HEK293T (cell line): ENCODE data around the gene CREG1.
"Not testable (repeated sequence)": the region's sequence is repeated elsewhere in the genome, so short reads cannot be mapped to it uniquely, and the experiment has no call there.

Experiments
- CTCF ChIA-PET: fragments of 350-600 bp; formaldehyde crosslinking; extraction: SDS; loops from one replicate; lab custom pipeline; 2021; ENCODE audit warnings: antibody characterized with exemption, inconsistent platforms; lab: Yijun Ruan, JAX
- POLR2A ChIA-PET: fragments of 350-600 bp; formaldehyde crosslinking; extraction: SDS; loops from one replicate; lab custom pipeline; 2020; ENCODE audit warnings: antibody characterized with exemption, inconsistent platforms; lab: Yijun Ruan, JAX
- DNase-seq: peaks from one replicate; pipeline ENCODE4 v3.0.0; 2012; ENCODE audit warnings: mixed read lengths; ENCODE audit errors: extremely low spot score
- ARNT ChIP-seq: fragments of 450-650 bp; IDR thresholded peaks from 2 replicates; pipeline ENCODE4 v1.6.1; 2017; ENCODE audit warnings: mild to moderate bottlenecking
- BHLHE40 ChIP-seq: fragments of 450-650 bp; IDR thresholded peaks from 2 replicates; pipeline ENCODE4 v1.6.1; 2016; ENCODE audit warnings: mild to moderate bottlenecking, moderate library complexity, borderline replicate concordance
- CTBP1 ChIP-seq: fragments of 450-650 bp; IDR thresholded peaks from 2 replicates; pipeline ENCODE4 v1.6.1; 2016; ENCODE audit warnings: borderline replicate concordance
- ELF4 ChIP-seq: fragments of 450-650 bp; IDR thresholded peaks from 2 replicates; pipeline ENCODE4 v1.6.1; 2017; ENCODE audit warnings: antibody characterized with exemption
- FOXA1 ChIP-seq: fragments of 450-650 bp; IDR thresholded peaks from 2 replicates; pipeline ENCODE4 v1.6.1; 2016; ENCODE audit warnings: mild to moderate bottlenecking
- FOXK2 ChIP-seq: fragments of 450-650 bp; IDR thresholded peaks from 2 replicates; pipeline ENCODE4 v1.6.1; 2016; ENCODE audit warnings: mild to moderate bottlenecking
- FOXM1 ChIP-seq: fragments of 450-650 bp; IDR thresholded peaks from 2 replicates; pipeline ENCODE4 v1.6.1; 2017; ENCODE audit warnings: mild to moderate bottlenecking, borderline replicate concordance
- HDGF ChIP-seq: fragments of 450-650 bp; IDR thresholded peaks from 2 replicates; pipeline ENCODE4 v1.6.1; 2017; ENCODE audit warnings: antibody characterized with exemption, borderline replicate concordance
- L3MBTL2 ChIP-seq: fragments of 450-650 bp; conservative IDR thresholded peaks from 2 replicates; pipeline ENCODE4 v1.6.1; 2016; ENCODE audit warnings: mild to moderate bottlenecking
- LEF1 ChIP-seq: fragments of 450-650 bp; IDR thresholded peaks from 2 replicates; pipeline ENCODE4 v1.6.1; 2017; ENCODE audit warnings: mild to moderate bottlenecking, borderline replicate concordance
- NFRKB ChIP-seq: fragments of 450-650 bp; IDR thresholded peaks from 2 replicates; pipeline ENCODE4 v1.6.1; 2016; ENCODE audit warnings: mild to moderate bottlenecking, moderate library complexity
- PKNOX1 ChIP-seq: fragments of 450-650 bp; IDR thresholded peaks from 2 replicates; pipeline ENCODE4 v1.6.1; 2016
- SP1 ChIP-seq: fragments of 450-650 bp; IDR thresholded peaks from 2 replicates; pipeline ENCODE4 v1.6.1; 2017
- SUZ12 ChIP-seq: fragments of 450-650 bp; IDR thresholded peaks from 2 replicates; pipeline ENCODE4 v1.6.1; 2016; ENCODE audit warnings: mild to moderate bottlenecking
- TARDBP ChIP-seq: fragments of 450-650 bp; IDR thresholded peaks from 2 replicates; pipeline ENCODE4 v1.6.1; 2016
- ZNF384 ChIP-seq: fragments of 450-650 bp; IDR thresholded peaks from 2 replicates; pipeline ENCODE4 v1.6.1; 2016

CREG1 gene

GRCh38 chr1:167573035-167573434, 19.5 kb upstream of the CREG1 start:
- DNase-seq, result no peak
- CTCF ChIA-PET, result no interaction called here
- TF ChIP-seq L3MBTL2, result no peak
- TF ChIP-seq FOXK2, result no peak
- TF ChIP-seq PKNOX1, result no peak
- TF ChIP-seq CTBP1, result no peak
- TF ChIP-seq ELF4, result no peak
- no peak for TF ChIP-seq LEF1
- TF ChIP-seq FOXM1, result no peak
- TF ChIP-seq ARNT, result no peak
- no peak for TF ChIP-seq FOXA1
- POLR2A ChIA-PET, result no interaction called here

DNA sequence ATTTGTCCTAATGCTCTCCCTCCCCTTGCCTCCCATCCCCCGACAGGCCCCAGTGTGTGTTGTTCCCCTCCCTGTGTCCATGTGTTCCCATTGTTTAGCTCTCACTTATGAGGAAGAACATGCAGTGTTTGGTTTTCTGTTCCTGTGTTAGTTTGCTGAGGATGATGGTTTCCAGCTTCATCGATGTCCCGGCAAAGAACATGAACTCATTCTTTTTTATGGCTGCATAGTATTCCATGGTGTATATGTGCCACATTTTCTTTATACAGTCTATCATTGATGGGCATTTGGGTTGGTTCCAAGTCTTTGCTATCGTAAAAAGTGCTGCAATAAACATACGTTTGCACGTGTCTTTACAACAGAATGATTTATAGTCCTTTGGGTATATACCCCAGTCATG, 17.1 kb upstream of the CREG1 start:
- CTCF ChIA-PET, POLR2A ChIA-PET, DNase-seq: not testable (repeated sequence)
- TF ChIP-seq PKNOX1, result 0 out of 2 replicates have a peak, but pooled peaks have one; percentile 19

DNA sequence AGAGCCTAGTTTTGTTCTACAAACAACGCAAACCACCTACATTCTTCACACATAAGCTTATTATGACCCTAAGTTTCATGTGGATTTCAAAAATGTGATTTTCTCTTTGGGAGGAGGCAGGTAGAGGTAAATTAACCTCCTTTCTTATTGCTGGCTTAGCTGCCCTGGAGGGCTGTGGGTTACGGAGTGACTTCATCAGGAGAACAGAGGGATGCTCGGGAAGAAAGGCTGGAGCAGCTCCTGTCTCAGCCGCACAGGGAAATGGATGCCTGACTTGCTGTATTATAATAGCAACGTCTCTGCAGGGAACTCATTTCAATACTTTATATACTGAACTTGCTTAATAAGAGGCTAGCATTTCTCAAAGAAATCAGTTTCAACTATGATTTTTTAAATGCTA, 14.1 kb upstream of the CREG1 start:
- ChIA-PET POLR2A (no interaction called here), CTCF (no interaction called here)
- no peak for DNase-seq
- TF ChIP-seq HDGF, result no peak
- no peak for TF ChIP-seq NFRKB
- no peak for TF ChIP-seq SUZ12
- TF ChIP-seq BHLHE40, result no peak
- TF ChIP-seq L3MBTL2, result no peak
- TF ChIP-seq PKNOX1, result no peak
- no peak for TF ChIP-seq LEF1
- no peak for TF ChIP-seq SP1
- no peak for TF ChIP-seq TARDBP
- no peak for TF ChIP-seq ARNT
- no peak for TF ChIP-seq FOXM1
- no peak for TF ChIP-seq CTBP1
- TF ChIP-seq ELF4, result no peak
- TF ChIP-seq ZNF384, result no peak
- no peak for TF ChIP-seq FOXK2
- no peak for TF ChIP-seq FOXA1

DNA sequence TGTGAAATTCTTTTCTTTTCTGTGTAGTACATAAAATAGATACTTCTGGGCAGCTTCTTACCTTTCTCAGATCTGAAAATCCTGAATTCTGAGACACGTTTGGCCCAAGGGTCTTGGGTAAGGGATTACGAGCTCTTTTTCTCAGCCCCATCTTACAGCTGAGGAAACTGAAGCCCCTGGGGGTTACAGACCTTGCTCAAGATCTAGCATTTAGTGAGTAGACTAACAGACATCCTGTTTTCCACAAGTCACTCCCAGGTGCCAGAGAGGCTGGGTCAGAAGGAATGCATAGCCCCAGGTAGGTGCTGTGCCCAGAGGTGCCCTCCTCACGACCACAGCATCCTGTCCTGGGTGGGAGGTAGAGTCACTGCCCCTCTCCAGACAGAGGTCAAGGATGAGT, 13.2 kb upstream of the CREG1 start:
- no peak for DNase-seq
- TF ChIP-seq SUZ12, result no peak
- TF ChIP-seq CTBP1, result no peak
- TF ChIP-seq L3MBTL2, result no peak
- POLR2A ChIA-PET, result no interaction called here
- CTCF ChIA-PET, result no interaction called here

GRCh38 chr1:167565922-167566321, 12.4 kb upstream of the CREG1 start:
- ChIA-PET CTCF (interaction anchor here (0.7 kb wide), 1 partner anchor 31 kb away, joined by 3 read pairs; no protein-coding TSS in a partner anchor), POLR2A (interaction anchor here (1.1 to 1.2 kb wide), 2 partner anchors 10 to 12 kb away, joined by 3 to 4 read pairs; partner anchors contain the start of gene CREG1)
- TF ChIP-seq HDGF, result no peak
- DNase-seq, result no peak

DNA sequence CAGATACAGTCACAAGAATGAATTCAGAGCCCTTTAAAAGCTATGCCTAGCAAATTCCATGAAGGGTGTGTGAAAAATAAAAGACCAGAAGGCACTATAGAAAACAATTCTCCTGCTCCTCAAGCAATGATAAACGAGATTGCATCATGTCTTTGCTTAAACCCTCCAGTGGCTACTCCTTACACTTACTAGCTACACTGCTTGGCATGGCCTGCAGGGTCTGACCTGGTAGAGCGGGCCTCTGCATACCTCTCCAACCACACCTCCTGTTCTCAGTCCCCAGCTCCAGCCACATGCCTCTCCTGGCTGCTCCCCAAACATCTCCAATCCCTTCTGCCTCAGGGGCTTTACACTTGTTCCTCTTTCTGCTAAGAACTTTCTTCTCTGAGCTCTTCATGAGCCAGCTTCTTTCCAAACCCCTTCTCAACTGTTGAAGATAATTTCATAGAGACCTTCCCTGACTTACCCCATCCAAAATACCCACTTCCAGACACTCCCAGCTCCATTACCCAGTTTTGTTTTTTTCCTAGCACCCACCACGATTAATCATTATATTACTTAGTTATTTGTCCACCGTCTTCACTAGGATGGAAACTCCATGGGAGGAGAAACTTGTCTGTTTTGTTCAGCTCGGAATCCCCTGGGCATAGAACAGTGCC, 11.2 kb upstream of the CREG1 start:
- no peak for DNase-seq
- no peak for TF ChIP-seq CTBP1
- no peak for TF ChIP-seq NFRKB
- no peak for TF ChIP-seq BHLHE40
- no peak for TF ChIP-seq FOXA1
- no peak for TF ChIP-seq FOXM1
- no peak for TF ChIP-seq HDGF
- TF ChIP-seq ARNT, result no peak
- no peak for TF ChIP-seq FOXK2
- CTCF ChIA-PET, result interaction anchor here (0.6 to 2.0 kb wide), 3 partner anchors 11 to 15 kb away, joined by 3 to 7 read pairs (median 4); partner anchors contain the start of gene CREG1
- POLR2A ChIA-PET, result interaction anchor here (0.6 to 1.9 kb wide), 4 partner anchors 9 to 35 kb away, joined by 3 to 16 read pairs (median 4); partner anchors contain the start of gene CREG1

DNA sequence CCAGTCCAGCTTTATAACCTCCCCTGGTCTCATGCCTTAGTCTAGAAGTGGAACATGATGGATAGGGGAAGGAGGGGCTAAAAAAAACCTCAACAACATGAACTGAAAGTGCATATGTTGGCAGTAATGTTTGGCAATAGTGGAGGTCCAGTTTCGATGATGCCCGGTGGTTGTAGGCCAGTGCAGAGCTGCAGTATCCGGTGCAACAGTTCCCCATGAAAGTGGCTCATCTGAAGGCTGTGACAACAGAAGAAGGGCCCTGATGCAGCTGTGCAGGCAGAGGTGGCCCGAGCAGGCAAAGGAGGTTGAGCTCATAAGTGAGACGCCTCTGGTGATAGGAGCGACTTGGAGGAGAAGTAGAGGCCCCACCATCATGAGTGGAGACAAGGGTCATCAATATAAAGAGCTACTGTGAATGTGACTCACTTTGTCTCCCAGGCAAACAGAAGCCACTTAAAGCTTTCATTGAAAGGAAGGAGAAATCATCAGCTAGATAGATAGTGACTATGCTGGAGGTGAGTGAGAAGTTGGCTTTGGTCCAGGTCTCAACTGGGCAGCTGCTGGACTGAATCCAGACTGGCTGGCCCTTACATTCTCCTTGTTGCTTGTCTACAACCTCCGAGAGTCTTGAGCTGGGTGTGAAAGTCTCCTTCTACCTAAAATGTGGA, 10.2 kb upstream of the CREG1 start:
- CTCF ChIA-PET, result interaction anchor here (1.0 to 2.0 kb wide), 2 partner anchors 10 to 13 kb away, joined by 4 to 7 read pairs; partner anchors contain the start of gene CREG1
- DNase-seq, result no peak
- POLR2A ChIA-PET, result interaction anchor here (0.6 to 1.9 kb wide), 5 partner anchors 10 to 344 kb away, joined by 3 to 16 read pairs (median 4); partner anchors contain the start of gene CREG1
- TF ChIP-seq TARDBP (no peak), ARNT (no peak), FOXM1 (no peak), SUZ12 (no peak), ELF4 (no peak), LEF1 (no peak), SP1 (no peak), L3MBTL2 (no peak), HDGF (no peak), FOXK2 (no peak), FOXA1 (no peak), ZNF384 (no peak), NFRKB (no peak), BHLHE40 (no peak)
